Measurements from ENCODE around the gene EMILIN2.

EMILIN2 gene

GRCh38 chr18:2956056-2956455 is 109.2 kb downstream of the EMILIN2 start:
- peak; percentile 77 for DNase-seq (ENCODE audit: low read depth)

- peak; percentile 93 for DNase-seq (ENCODE audit: low read depth)
Measured at GRCh38 chr18:2958819-2959298, 112.1 kb downstream of the EMILIN2 start.

DNA sequence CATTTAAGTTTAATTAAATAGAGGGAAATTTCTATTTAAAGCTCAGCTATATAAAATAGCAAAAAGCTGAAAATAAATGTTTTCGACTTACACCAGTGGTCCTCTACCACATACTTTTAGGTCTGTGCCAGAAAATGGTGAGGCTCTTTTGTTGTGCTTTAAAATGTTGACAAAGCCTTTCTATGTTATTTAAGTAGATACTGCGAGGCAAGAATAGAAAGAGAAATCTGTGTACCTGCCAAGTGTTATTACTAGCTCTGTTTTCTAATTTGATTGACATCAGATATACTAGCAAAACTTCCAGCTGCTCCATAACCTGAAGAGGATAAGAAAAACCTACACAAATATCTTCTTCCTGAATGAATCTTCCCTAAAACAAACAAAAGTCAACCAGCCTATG is 112.5 kb downstream of the EMILIN2 start:
- DNase-seq (ENCODE audit: low read depth), result no peak

DNA sequence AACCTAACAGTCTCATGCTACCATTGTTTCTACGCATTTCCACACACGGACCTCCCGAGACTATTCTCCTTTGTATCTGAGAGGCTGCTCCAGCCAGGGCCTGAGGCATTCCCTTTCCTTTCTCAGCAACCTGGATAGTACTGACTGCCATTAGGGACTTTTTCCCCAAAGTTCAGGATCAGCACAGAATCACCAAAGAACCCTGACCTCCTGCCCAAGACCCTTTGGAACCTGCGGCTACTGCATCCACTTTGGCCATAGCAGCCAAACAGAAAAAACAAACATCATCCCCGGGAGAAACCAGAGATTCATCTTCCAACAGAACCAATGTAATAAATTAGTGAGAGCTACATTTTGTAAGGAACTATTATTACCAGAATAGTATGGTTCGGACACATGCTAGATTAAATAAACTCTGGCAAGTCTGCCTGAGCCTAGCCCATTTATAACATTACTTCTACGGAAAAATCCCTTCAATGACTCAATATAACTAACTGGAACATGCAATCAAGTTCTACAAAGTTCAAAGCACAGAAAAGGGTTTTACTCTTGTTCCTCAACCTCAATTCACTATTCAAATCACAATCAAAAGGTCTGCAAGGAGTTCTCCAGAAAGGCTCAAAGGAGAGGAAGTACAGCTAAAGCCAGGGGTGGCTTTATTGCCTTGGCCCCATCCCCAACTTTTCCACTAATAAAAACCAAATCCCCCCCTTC is 114.3 kb downstream of the EMILIN2 start:
- DNase-seq (ENCODE audit: low read depth), result no peak

DNA sequence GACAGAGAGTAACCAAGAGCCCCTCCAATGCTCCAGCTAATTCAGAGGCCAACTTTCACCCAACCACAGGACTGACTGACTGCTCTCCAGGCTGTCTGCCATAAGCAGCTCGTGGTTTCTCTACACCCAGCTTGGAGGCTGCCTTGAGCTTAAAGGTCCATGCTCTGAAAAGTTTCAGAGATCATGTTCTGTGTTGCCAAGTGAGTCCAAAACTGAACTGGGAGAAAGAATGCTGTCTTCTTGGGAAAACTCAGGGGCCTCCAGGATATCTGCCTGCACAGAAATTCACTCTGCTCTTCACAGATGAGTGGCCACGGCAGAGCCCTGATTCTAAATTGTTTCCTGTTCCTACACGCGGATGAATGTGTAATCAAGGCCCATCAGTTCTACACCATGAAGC is 115.0 kb downstream of the EMILIN2 start:
- DNase-seq (ENCODE audit: low read depth), result peak; percentile 38

DNA sequence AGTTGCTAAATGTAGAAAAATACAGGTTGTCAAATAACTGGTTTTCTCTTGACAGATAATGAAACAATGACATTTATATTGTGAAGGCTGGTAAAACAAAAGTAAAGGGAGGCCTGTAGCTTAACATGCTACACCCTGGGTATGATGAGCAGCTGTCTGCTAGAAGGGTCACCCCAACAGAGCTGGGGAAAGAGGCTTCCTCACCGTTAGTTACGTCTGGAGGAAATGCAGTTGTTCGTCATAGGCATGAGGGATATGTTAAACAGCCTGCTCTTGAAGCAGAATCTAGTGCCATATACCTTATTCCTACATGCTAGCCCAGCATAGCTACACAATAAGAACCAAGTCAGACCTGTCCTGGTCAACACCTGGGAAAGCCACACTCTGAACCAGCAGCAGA is 116.2 kb downstream of the EMILIN2 start:
- DNase-seq (ENCODE audit: low read depth), result no peak

- no peak for DNase-seq (ENCODE audit: low read depth)
Measured at GRCh38 chr18:2964361-2965010, 117.7 kb downstream of the EMILIN2 start.
